Activated T-cell treated with anti-CD3 and anti-CD28 coated beads, Interleukin-2, amount 50 U/mL, for 48 hours (primary cell): Measurements from ENCODE around the gene ZNF488.

ENCODE experiments used
- DNase-seq, 2 experiments: peaks; one replicate each; pipeline ENCODE4 v3.0.0-alpha.2; 2020

The ZNF488 gene

GRCh38 chr10:47381427-47382379 is 2.4 kb downstream of the ZNF488 start:
- DNase-seq = peak; percentile 9 to 11

- DNase-seq = peak in 1 of 2 experiments; percentile 4
Observed at GRCh38 chr10:47381103-47381395, 3.0 kb downstream of the ZNF488 start.

DNA sequence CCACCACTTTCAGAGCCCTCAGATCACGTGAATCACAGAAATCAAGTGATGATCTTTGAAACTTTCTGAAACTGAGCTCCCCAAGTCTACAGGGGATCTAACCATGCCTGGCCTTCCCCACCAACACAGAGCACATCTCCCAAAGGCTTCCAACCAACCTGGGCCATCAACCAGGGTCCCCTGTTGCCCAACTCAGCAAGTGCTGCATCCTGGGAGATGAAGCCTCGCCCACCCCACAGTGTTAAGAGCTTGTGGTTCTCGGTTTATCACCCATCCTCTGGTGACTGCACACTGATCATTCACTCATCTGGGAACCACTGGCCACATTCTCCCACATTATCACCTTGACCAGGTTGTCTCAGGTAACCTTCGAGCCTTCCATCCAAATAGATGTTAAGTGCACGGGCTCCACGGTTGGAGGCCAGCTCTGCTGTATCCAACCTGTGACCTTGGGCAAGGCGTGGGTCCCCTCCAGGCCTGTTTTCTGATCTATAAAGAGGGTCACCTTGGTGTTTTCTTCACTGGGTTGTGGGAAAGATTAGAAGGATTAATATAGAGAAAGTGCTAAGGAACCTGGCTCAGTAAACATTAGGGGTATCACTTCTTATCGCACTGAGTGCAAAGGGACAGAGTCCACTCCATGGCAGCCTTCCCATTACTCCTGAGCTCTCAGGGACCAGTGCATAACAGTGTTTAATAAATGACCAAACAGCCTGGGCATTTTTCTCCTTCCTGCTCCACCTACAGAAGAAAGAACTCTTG is 3.6 kb downstream of the ZNF488 start:
- peak; percentile 8 to 12 for DNase-seq

GRCh38 chr10:47379901-47380300 is 4.2 kb downstream of the ZNF488 start:
- peak; percentile 1 to 8 for DNase-seq

DNA sequence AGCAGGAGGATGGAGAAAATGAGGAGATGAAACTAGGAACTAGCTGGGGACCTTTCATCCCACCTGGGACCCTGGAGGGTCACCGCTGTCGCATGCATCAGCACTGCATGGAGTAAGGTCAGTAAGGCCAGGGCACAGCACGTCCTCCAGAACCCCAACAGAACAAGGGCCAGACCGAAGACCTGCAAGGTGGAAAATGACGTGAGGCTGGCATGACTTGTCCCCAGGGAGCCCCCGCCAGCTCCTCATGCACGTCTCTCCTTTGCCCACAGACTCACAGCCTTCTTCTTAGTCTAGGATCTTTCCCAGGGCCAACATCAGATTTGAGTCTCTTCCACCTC is 4.7 kb downstream of the ZNF488 start:
- DNase-seq = peak in 1 of 2 experiments; percentile 5

- DNase-seq = peak in 1 of 2 experiments; percentile 7
Observed at GRCh38 chr10:47378606-47379444, 5.3 kb downstream of the ZNF488 start.

DNA sequence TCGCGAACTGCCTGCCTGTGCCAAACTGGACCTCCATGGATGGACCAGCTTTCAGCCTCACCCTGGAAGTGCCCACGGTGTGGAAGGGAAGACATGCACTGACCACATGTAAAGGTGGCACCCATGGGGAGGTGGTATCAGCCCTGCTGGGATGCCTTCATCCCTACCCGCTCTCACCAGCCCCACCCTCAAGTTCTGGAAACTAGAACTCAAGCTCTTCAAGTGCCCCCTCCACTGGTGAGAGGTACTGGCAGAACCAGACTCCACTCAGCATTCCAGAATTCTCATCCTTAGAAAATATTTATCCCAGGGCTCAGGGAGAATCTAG is 5.9 kb downstream of the ZNF488 start:
- peak; percentile 0 to 4 for DNase-seq

GRCh38 chr10:47376522-47377220 is 7.4 kb downstream of the ZNF488 start:
- peak; percentile 5 to 13 for DNase-seq

GRCh38 chr10:47374611-47375536 is 9.2 kb downstream of the ZNF488 start:
- DNase-seq = peak; percentile 1

- DNase-seq = peak in 1 of 2 experiments; percentile 13
Observed at GRCh38 chr10:47372726-47373125, 11.4 kb downstream of the ZNF488 start.

DNA sequence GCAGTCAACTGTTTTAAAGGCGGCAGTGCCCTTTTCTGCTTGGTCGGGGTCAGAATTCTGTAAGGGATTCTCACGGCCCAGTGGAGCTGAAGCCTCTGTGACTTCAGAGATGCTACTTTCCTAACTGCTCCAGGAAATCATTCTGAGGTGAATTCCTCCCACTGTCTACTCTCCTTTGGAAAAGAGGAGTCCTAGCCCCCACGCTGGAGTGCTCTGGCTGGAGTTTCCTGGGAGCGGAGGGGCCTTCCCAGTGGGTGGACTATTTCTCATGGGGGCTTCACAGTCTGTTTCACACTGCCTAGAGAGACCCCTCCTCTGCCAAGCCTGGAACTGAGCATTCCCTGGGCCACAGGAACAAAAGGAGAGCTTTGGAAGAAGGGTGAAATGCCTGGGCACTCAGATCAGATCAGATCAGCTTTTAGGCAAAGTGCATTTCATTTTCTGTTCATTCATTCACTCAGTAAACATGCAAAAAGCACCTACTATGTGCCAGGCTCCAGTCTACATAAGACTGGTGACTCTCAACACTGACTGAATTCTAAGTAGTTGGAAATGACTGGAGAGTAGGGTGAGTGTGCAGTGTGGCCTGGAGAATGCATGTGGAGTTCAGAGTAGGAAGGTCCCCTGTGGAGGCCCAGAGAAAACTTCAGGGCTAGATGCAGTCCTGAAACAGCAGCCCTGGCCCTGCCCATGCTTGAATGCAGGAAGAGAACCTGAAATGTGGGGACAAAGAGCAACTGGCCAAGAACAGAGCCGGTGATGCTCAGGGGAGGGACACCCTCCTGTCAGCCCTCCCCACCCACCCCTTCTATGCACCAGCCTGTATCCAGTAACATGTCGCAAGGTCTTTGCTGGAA is 12.2 kb downstream of the ZNF488 start:
- DNase-seq = peak in 1 of 2 experiments; percentile 5

DNA sequence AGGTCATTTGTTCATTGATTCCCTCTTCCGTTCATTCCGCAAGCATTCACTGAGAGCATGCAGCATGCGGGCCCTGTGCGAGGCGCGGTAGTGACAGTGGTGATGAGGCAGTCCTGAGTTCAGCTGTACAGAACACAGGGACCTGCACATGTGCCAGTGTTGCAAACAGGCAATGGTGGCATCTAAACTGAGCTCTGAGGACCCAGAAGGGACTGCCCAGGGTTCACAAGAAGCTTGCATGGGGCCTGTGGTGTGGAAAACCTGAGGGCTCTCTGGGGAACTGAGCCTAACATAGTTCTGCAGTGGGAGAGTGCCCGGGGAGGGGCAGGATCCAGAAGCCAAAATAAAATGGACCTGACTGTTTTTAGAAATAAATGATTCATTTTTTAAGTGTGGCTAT is 13.2 kb downstream of the ZNF488 start:
- DNase-seq = peak in 1 of 2 experiments; percentile 3

DNA sequence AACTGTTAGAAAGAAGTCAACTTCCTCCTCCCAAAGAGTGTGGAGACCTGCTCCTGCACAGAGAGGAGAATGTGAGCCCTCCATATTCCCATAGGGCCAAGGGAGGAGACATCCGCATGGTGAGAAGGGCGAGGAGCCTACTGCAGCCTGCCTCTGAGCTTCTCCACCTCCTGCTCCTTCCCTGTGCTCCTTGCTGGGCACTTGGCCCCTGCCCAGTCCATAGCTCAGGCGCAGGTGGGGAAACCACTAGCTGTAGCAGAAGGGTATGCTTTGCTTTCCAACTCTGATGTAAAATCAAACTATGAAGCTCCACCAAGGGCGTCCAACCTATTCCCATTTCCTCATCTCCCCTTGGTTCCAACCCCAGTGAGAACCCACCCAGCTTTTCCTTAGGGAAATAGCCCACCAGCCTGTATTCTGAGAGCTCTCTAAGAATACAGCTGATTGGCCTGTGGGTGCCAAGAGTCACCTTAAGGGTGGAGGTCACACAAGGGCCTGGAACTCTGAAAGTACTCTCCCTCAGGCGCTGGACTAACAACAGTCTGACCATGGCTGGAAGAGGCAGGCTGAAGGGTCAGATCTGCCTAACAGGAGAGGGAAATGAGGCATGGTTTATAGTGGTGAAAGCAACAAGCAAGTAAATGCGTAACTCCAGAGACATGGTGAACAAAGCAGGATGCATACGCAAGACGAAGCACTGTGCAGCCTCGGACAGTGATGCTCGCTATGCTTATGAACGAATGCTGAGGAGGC is 13.9 kb downstream of the ZNF488 start:
- no peak for DNase-seq

DNA sequence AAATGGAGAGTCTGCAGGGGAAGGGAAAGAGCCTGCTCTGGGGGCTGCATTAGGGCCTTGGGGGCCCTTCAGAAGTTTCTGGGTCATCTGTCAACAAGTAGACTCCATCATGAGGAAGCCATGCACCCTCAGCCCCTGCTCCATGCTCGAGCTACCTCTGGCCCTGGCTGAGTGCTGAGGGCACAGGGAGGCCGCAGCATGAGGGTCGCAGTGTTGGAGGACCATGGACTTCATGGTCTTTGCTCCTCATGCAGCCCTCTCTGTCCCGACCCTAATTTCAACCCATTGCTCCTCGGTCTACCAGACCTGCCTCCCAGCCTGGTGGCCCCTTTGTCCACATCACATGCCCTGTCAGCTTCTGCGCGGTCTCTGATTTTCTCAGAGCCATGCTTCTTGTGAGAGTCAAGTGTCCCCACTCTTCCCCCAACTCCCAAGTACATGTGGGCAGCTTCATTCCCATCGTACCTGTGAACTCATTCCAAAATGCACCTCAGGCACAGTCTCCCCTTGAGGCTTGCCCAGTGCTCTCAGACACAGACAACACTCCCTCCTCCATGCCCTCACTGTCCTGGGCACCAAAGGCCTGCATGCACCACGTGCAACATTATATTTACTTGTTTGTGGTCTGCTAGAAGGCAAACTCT is 14.7 kb downstream of the ZNF488 start:
- no peak for DNase-seq

GRCh38 chr10:47368431-47369180 is 15.5 kb downstream of the ZNF488 start:
- no peak for DNase-seq

DNA sequence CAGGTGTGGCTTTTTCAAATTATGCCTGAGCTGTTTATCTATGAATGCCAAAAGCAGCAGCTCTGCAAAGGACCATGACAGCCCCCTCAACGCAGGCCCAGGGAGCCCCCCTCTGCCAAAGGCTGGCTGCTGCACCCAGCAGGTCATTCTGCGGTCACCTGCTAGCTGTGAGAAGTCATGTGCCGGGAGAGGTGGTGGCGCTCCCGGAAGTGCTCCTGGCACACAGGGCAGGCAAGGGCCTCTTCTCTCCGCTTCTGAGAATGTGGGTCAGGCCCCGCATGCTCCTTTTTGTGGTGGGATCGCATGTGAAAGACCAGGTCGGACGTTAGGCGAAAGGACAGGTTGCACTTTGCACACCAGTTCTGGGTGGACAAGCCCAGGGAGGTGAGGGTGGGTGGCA is 16.4 kb downstream of the ZNF488 start:
- no peak for DNase-seq

GRCh38 chr10:47366731-47367460 is 17.2 kb downstream of the ZNF488 start:
- DNase-seq = no peak

GRCh38 chr10:47366181-47366631 is 17.9 kb downstream of the ZNF488 start:
- DNase-seq = no peak
